IMR-90 (cell line): Measurements from ENCODE around the gene LAIR1. TPM values are rescaled to one million over a fixed set of nuclear protein-coding genes. Genes with fewer than 3 reads are reported as not detected.

Experiments used
- ATAC-seq: fragments of 200-7000 bp; cut with Tn5 transposase; 2 replicates; pipeline ENCODE4 v1.9.1; 2020; ENCODE audit warnings: low read depth, mild to moderate bottlenecking, moderate library complexity
- BruUV-seq: library from RNA; stranded (reverse); fragments of 400-500 nt; replicated peaks from 2 replicates; lab custom pipeline; 2021; lab: Mats Ljungman, UMichigan
- CTCF ChIA-PET: fragments of 300-600 bp; formaldehyde crosslinking; extraction: SDS; loops from one replicate; lab custom pipeline; 2021; ENCODE audit warnings: antibody characterized with exemption; lab: Yijun Ruan, JAX
- POLR2A ChIA-PET: fragments of 300-600 bp; sonication (Branson Sonifier 250); formaldehyde crosslinking; loops from one replicate; lab custom pipeline; 2022; ENCODE audit warnings: antibody characterized with exemption; ENCODE audit not compliant: unreplicated experiment; lab: Charles Lee
- DNase-seq: peaks from one replicate; pipeline ENCODE4 v3.0.0; 2013
- H2AFZ ChIP-seq: replicated peaks from 2 replicates; pipeline ENCODE3; 2013; ENCODE audit warnings: low read length, mild to moderate bottlenecking; ENCODE audit not compliant: poor library complexity
- H2AK5ac ChIP-seq: 2 replicates; pipeline ENCODE4 v1.6.1; 2013; ENCODE audit warnings: low read depth, low read length, inconsistent platforms
- H2AK9ac ChIP-seq: replicated peaks from 2 replicates; pipeline ENCODE3; 2013; ENCODE audit warnings: mild to moderate bottlenecking, low read depth, low read length, moderate library complexity; ENCODE audit not compliant: poor library complexity
- H2BK120ac ChIP-seq: 2 replicates; pipeline ENCODE4 v1.6.1; 2013; ENCODE audit warnings: low read depth, low read length, inconsistent platforms
- H2BK15ac ChIP-seq: 3 replicates; pipeline ENCODE4 v1.6.1; 2013; ENCODE audit warnings: low read depth, low read length, inconsistent platforms
- H2BK20ac ChIP-seq: 2 replicates; pipeline ENCODE4 v1.6.1; 2013; ENCODE audit warnings: low read depth, mild to moderate bottlenecking, inconsistent platforms, low read length, moderate library complexity
- H2BK5ac ChIP-seq: 2 replicates; pipeline ENCODE4 v1.6.1; 2013; ENCODE audit warnings: mild to moderate bottlenecking, low read depth, low read length, inconsistent platforms; ENCODE audit not compliant: poor library complexity, severe bottlenecking
- H3K14ac ChIP-seq: replicated peaks from 2 replicates; pipeline ENCODE4 v1.6.1; 2013; ENCODE audit warnings: low read depth, low read length, inconsistent platforms
- H3K18ac ChIP-seq: 2 replicates; pipeline ENCODE4 v1.6.1; 2013; ENCODE audit warnings: low read depth, low read length, control low read depth
- H3K23ac ChIP-seq: 2 replicates; pipeline ENCODE4 v1.6.1; 2013; ENCODE audit warnings: low read depth, low read length, inconsistent platforms
- H3K27ac ChIP-seq: 2 replicates; pipeline ENCODE4 v1.5.1; 2013; ENCODE audit warnings: mild to moderate bottlenecking, control low read depth, low read length; ENCODE audit not compliant: insufficient read depth
- H3K27me3 ChIP-seq: 2 replicates; pipeline ENCODE4 v1.6.1; 2013; ENCODE audit warnings: low read length; ENCODE audit not compliant: control insufficient read depth, insufficient read depth
- H3K36me3 ChIP-seq: 2 replicates; pipeline ENCODE4 v1.6.1; 2013; ENCODE audit warnings: low read length, mixed read lengths; ENCODE audit not compliant: control insufficient read depth, insufficient read depth
- H3K4ac ChIP-seq: 2 replicates; pipeline ENCODE4 v1.6.1; 2013; ENCODE audit warnings: low read depth, low read length, inconsistent platforms
- H3K4me1 ChIP-seq: 2 replicates; pipeline ENCODE4 v1.6.1; 2013; ENCODE audit warnings: low read length, mixed read lengths; ENCODE audit not compliant: control insufficient read depth, insufficient read depth
- H3K4me2 ChIP-seq: 2 replicates; pipeline ENCODE4 v1.6.1; 2013; ENCODE audit warnings: low read depth, mild to moderate bottlenecking, control low read depth, low read length, moderate library complexity
- H3K4me3 ChIP-seq: 2 replicates; pipeline ENCODE4 v1.5.1; 2013; ENCODE audit warnings: low read depth, mild to moderate bottlenecking, control low read depth, low read length, moderate library complexity; ENCODE audit not compliant: insufficient read depth
- H3K56ac ChIP-seq: 2 replicates; pipeline ENCODE4 v1.6.1; 2013; ENCODE audit warnings: low read length, inconsistent platforms; ENCODE audit not compliant: insufficient read depth; ENCODE audit errors: extremely low read depth
- H3K79me1 ChIP-seq, 2 experiments: 2 replicates each; pipeline ENCODE4 v1.6.1; 2013; ENCODE audit warnings: low read length in 2 of 2, inconsistent platforms in 1 of 2, low read depth in 1 of 2
- H3K9ac ChIP-seq: 2 replicates; pipeline ENCODE4 v1.6.1; 2013; ENCODE audit warnings: low read depth, low read length, control low read depth
- H3K9me1 ChIP-seq: 2 replicates; pipeline ENCODE4 v1.6.1; 2013; ENCODE audit warnings: low read length, inconsistent platforms; ENCODE audit not compliant: insufficient read depth
- H3K9me3 ChIP-seq: 2 replicates; pipeline ENCODE4 v1.6.1; 2013; ENCODE audit warnings: low read length; ENCODE audit not compliant: control insufficient read depth, insufficient read depth
- H4K20me1 ChIP-seq: 2 replicates; pipeline ENCODE4 v1.6.1; 2013; ENCODE audit warnings: low read length, inconsistent platforms; ENCODE audit not compliant: insufficient read depth
- H4K5ac ChIP-seq: 2 replicates; pipeline ENCODE4 v1.6.1; 2013; ENCODE audit warnings: mild to moderate bottlenecking, low read depth, low read length, control low read depth
- H4K8ac ChIP-seq, 2 experiments: 2 replicates each; pipeline ENCODE4 v1.6.1; 2013; ENCODE audit warnings: low read depth in 2 of 2, low read length in 2 of 2, control low read depth in 1 of 2, inconsistent platforms in 1 of 2
- H4K91ac ChIP-seq: 2 replicates; pipeline ENCODE4 v1.6.1; 2013; ENCODE audit warnings: low read depth, low read length, inconsistent platforms; ENCODE audit not compliant: insufficient read depth
- CEBPB ChIP-seq: IDR thresholded peaks from 2 replicates; pipeline ENCODE4 v1.6.1; 2012; ENCODE audit warnings: low read depth, low read length, improper control_type of control experiment
- CHD1 ChIP-seq: IDR thresholded peaks from 2 replicates; pipeline ENCODE4 v1.6.1; 2012; ENCODE audit warnings: low read depth, low read length, improper control_type of control experiment
- FOS ChIP-seq: fragments of 150-350 bp; IDR thresholded peaks from 2 replicates; pipeline ENCODE4 v1.6.1; 2016; ENCODE audit warnings: low read depth, low read length
- NFE2L2 ChIP-seq: fragments of 150-350 bp; IDR thresholded peaks from 2 replicates; pipeline ENCODE4 v1.6.1; 2016; ENCODE audit warnings: low read depth, mild to moderate bottlenecking, low read length
- POLR2A ChIP-seq: IDR thresholded peaks from 2 replicates; pipeline ENCODE4 v1.6.1; 2012; ENCODE audit warnings: mild to moderate bottlenecking, low read depth, low read length
- RAD21 ChIP-seq: IDR thresholded peaks from 2 replicates; pipeline ENCODE4 v1.6.1; 2012; ENCODE audit warnings: low read length, improper control_type of control experiment
- RCOR1 ChIP-seq: IDR thresholded peaks from 2 replicates; pipeline ENCODE4 v1.6.1; 2012; ENCODE audit warnings: mild to moderate bottlenecking, low read length, improper control_type of control experiment; ENCODE audit not compliant: insufficient replicate concordance
- RFX5 ChIP-seq: IDR thresholded peaks from 2 replicates; pipeline ENCODE4 v1.8.0; 2012; ENCODE audit warnings: low read depth, mild to moderate bottlenecking, low read length, moderate library complexity
- SMC3 ChIP-seq: fragments of 150-350 bp; IDR thresholded peaks from 2 replicates; pipeline ENCODE4 v1.6.1; 2016; ENCODE audit warnings: low read depth, mild to moderate bottlenecking, antibody characterized with exemption, low read length, moderate library complexity
- WGBS, 2 experiments: methylation state at CpG; one replicate each; pipeline versions ENCODE4 v1.1.5 to v1.1.7; 2013; ENCODE audit warnings: missing lambda C conversion rate in 2 of 2; ENCODE audit not compliant: insufficient read length in 1 of 2; ENCODE audit errors: extremely low coverage in 2 of 2; 5-methylcytosine and 5-hydroxymethylcytosine counted together
- dilution Hi-C: fragments of 300-500 bp; cut with HindIII; formaldehyde crosslinking; loops from one replicate; pipeline ENCODE4 v1.14.3; 2018; ENCODE audit warnings: low sequenced_read_pairs; ENCODE audit not compliant: unreplicated experiment
- in situ Hi-C: fragments of 300-500 bp; cut with MboI; formaldehyde crosslinking; loops from 3 replicates; pipeline ENCODE4 v1.14.3; 2019; ENCODE audit warnings: low sequenced_read_pairs, inconsistent platforms, mixed read lengths
- intact Hi-C: fragments of 100-400 bp; cut with micrococcal nuclease; formaldehyde crosslinking; loops from 2 replicates; pipeline ENCODE4 v1.10.0; 2022
- polyA plus RNA-seq, 3 experiments: library from polyadenylated mRNA; depleted of rRNA; stranded (reverse); fragments of >200 nt; gene quantifications; 2 replicates each; pipeline ENCODE4 v1.2.3, GENCODE V29; 2012; ENCODE audit warnings: low replicate concordance in 1 of 3
- total RNA-seq: library from RNA; depleted of rRNA; stranded (reverse); fragments of >200 nt; gene quantifications from 2 replicates; pipeline ENCODE4 v1.2.3, GENCODE V29; 2012
- TF ChIP-seq, protein P1 (sequence below): fragments of 150-350 bp; IDR thresholded peaks from 2 replicates; pipeline ENCODE4 v1.6.1; 2017; ENCODE audit warnings: mild to moderate bottlenecking, antibody characterized with exemption, low read length, low read depth

The LAIR1 gene
- total and polyA plus RNA-seq, 2 of the 4 experiments (the other 2 are of a cell fraction): not detected

DNA sequence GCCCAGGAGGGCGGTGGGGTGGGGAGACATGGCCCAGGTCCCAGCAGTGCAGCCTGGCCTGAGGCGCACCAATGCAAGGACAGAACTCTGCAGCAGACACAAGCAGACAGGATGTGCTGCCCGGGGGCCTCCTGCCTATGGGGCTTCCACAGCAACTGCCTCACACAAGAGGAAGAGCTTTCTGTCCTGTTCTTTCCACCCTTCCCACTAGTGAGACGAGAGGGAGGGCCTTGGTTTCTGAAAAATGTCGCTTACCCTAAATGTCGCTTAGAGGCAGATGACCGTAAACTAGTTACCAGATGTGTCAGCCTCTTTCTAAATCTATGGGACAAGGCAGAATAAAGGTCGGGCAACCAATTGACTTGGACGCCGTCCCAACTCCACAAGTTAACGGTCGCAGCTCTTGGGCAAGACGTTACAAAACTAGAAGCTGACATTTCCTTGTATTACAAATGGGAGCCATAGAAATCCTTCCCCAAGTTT is at the start of gene LAIR1 (continued):
- TF ChIP-seq, protein P1, sequence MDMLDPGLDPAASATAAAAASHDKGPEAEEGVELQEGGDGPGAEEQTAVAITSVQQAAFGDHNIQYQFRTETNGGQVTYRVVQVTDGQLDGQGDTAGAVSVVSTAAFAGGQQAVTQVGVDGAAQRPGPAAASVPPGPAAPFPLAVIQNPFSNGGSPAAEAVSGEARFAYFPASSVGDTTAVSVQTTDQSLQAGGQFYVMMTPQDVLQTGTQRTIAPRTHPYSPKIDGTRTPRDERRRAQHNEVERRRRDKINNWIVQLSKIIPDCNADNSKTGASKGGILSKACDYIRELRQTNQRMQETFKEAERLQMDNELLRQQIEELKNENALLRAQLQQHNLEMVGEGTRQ: no peak

- no peaks in the 10 kb centered on the region for H3K36me3 ChIP-seq
- DNase-seq: no peak
- H3K9me1 ChIP-seq: peaks cover 3% of the 10 kb centered on the region; the same call in 1 of the 2 replicates
- no peak overlapping the region for H3K4me3 ChIP-seq
- POLR2A ChIA-PET: no interaction called here
- 100% methylated on average over 1 of the region's 4 CpGs; no CpG with 5 or more reads in 1 of the 2 experiments for WGBS, 2 experiments
- no peaks in the 10 kb centered on the region for H3K4me1 ChIP-seq
- TF ChIP-seq FOS (no peak), POLR2A (no peak), RAD21 (no peak), SMC3 (no peak), RFX5 (no peak), RCOR1 (no peak), CHD1 (no peak), NFE2L2 (no peak), CEBPB (no peak)
- TF ChIP-seq, protein P1: no peak
- no peak overlapping the region for H3K9ac ChIP-seq
- no peak overlapping the region for H3K23ac ChIP-seq
- H4K5ac ChIP-seq: no peak overlapping the region
- H3K27ac ChIP-seq: no peak overlapping the region
- H3K27me3 ChIP-seq: peaks cover 20% of the 10 kb centered on the region
- in situ Hi-C loops: no loop called here
- intact Hi-C loops: no loop called here
- no peak overlapping the region for H2AFZ ChIP-seq
- no TSS peak for BruUV-seq
- no peaks in the 10 kb centered on the region for H3K79me1 ChIP-seq
- CTCF ChIA-PET: no interaction called here
- H3K9me3 ChIP-seq: peaks cover 4% of the 10 kb centered on the region; the same call in 1 of the 2 replicates
- no peak overlapping the region for H3K4ac ChIP-seq
- no peak overlapping the region for H2BK15ac ChIP-seq
- H2BK20ac ChIP-seq: no peak overlapping the region
- no peak overlapping the region for H2BK120ac ChIP-seq
- H3K14ac ChIP-seq: no peak overlapping the region
- H3K18ac ChIP-seq: no peak overlapping the region
- H3K4me2 ChIP-seq: no peak overlapping the region
- H3K56ac ChIP-seq: no peak overlapping the region
- H4K20me1 ChIP-seq: no peaks in the 10 kb centered on the region
- H4K8ac ChIP-seq: no peak overlapping the region
- no peak for ATAC-seq
- no peak overlapping the region for H2AK5ac ChIP-seq
- dilution Hi-C loops: no loop called here
- no peak overlapping the region for H2BK5ac ChIP-seq
- no peak overlapping the region for H2AK9ac ChIP-seq
- no peak overlapping the region for H4K91ac ChIP-seq
These were observed 49.4 kb upstream of the LAIR1 start for GRCh38 chr19:54414156-54414555.
